ENCODE measurements around the gene TCAP. TPM values are rescaled to one million over a fixed set of nuclear protein-coding genes. Genes with fewer than 3 reads are reported as not detected.

TCAP gene
- polyA plus RNA-seq, 1 donor (not counting 4 experiments of a cell fraction or from before 2014, with no cell fraction given) = 0.20 TPM

DNA sequence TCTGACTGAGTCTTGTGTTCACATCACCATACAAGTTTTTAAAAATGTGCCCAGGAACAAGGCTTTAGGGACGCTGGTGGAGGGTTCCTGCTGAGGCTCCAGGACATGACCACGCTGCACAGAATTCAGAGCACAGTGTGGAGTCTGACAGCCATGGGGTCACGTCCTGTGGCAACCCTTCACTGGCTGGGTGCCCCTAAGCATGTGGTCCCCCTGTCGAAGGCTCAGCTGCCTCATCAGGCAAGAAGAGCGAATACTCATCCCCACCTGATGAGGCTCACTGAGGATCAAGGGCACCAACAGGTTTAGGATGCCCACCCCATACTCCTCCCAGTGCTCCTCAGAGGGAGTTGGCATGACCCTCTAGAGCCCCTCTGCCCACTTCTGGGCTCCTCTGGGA is 9.0 kb downstream of the TCAP start:
- dilution Hi-C loops (cut with MboI; ENCODE audit: extremely low pct_ligation_motif_present, low sequenced_read_pairs) = no loop called here

DNA sequence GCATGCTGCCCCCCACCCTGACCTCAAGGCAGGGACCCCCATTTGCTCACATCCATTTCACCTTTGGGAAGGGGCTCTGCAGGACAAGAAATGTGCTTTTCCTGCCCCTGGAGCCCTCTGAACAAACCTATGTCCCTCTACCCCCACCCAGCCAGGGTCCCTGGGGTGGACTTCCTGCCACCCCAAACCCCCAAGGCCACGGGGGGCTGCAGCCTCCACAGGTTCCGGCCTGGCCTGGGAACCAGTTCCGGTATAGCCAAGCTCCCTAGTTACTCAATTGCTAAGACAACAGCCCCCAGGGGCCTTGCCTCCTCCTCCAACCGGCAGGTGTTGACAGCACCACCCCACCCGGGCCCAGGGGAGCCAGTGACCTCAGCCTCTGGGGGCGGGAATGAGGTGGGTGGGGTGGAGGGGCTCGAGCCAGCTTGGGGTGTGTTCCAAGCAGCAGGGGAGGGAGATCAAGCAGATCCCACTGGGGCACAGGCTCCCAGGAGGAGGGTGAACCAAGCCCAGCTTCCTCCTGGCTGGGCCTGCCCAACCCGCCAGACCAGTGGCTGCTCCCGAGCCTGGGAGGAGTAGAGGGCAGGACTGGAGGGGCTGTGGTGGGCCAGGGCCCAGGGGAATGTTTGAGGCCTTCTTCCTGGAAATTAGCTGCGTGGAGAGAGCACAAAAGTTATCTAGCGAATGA is 9.7 kb downstream of the TCAP start:
- Histone ChIP-seq H3K27ac (ENCODE audit: control insufficient read depth, insufficient read depth, low read length) (no peak overlapping the region), H3K79me2 (ENCODE audit: control insufficient read depth, insufficient read depth, low read length) (no peaks in the 10 kb centered on the region), H3K9me1 (ENCODE audit: control insufficient read depth, extremely low read depth, insufficient read depth, low read length) (no peaks in the 10 kb centered on the region), H3K9ac (ENCODE audit: control insufficient read depth, extremely low read depth, insufficient read depth, low read length) (no peak overlapping the region), H3K9me3 (ENCODE audit: control insufficient read depth, low read depth, low read length) (no peaks in the 10 kb centered on the region), H2AFZ (ENCODE audit: control insufficient read depth, low read length) (no peak overlapping the region), H4K20me1 (ENCODE audit: control insufficient read depth, extremely low read depth, insufficient read depth, low read length) (no peaks in the 10 kb centered on the region), H3K4me1 (ENCODE audit: control insufficient read depth, extremely low read depth, insufficient read depth, low read length) (no peaks in the 10 kb centered on the region), H3K4me3 (ENCODE audit: control insufficient read depth in 2 of 3, extremely low read depth in 1 of 3, insufficient read depth in 2 of 3, low read depth in 1 of 3, low read length in 3 of 3) (no peak overlapping the region), H3K4me2 (ENCODE audit: control insufficient read depth, extremely low read depth, insufficient read depth, low read depth, low read length) (no peak overlapping the region), H3K27me3 (ENCODE audit: control insufficient read depth, extremely low read depth, insufficient read depth, low read length) (peaks cover 11% of the 10 kb centered on the region), H3K36me3 (ENCODE audit: control insufficient read depth in 2 of 2, extremely low read depth in 1 of 2, insufficient read depth in 2 of 2, low read length in 2 of 2) (no peaks in the 10 kb centered on the region)
- dilution Hi-C loops (cut with MboI; ENCODE audit: extremely low pct_ligation_motif_present, low sequenced_read_pairs) = no loop called here
- FAIRE-seq (no peak), DNase-seq (ENCODE audit: low read depth, low spot score) (no peak)
- no peak for TF ChIP-seq EZH2 (IDR thresholded peaks at IDR 0.05; ENCODE audit: low read length)
- TF ChIP-seq, protein P1, sequence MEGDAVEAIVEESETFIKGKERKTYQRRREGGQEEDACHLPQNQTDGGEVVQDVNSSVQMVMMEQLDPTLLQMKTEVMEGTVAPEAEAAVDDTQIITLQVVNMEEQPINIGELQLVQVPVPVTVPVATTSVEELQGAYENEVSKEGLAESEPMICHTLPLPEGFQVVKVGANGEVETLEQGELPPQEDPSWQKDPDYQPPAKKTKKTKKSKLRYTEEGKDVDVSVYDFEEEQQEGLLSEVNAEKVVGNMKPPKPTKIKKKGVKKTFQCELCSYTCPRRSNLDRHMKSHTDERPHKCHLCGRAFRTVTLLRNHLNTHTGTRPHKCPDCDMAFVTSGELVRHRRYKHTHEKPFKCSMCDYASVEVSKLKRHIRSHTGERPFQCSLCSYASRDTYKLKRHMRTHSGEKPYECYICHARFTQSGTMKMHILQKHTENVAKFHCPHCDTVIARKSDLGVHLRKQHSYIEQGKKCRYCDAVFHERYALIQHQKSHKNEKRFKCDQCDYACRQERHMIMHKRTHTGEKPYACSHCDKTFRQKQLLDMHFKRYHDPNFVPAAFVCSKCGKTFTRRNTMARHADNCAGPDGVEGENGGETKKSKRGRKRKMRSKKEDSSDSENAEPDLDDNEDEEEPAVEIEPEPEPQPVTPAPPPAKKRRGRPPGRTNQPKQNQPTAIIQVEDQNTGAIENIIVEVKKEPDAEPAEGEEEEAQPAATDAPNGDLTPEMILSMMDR (optimal IDR thresholded peaks at IDR 0.05 in 1 of 3, IDR thresholded peaks at IDR 0.05 in 1 of 3, conservative IDR thresholded peaks at IDR 0.05 in 1 of 3; ENCODE audit: extremely low read depth in 1 of 3, insufficient read depth in 2 of 3, low read length in 3 of 3) = no peak

More for the DNA sequence above, 9.0 kb downstream of the TCAP start:
- H3K9me3 ChIP-seq (ENCODE audit: control insufficient read depth, low read depth, low read length) = no peaks in the 10 kb centered on the region
- no peak overlapping the region for H2AFZ ChIP-seq (ENCODE audit: control insufficient read depth, low read length)
- FAIRE-seq (no peak), DNase-seq (ENCODE audit: low read depth, low spot score) (no peak)
- no peaks in the 10 kb centered on the region for H3K9me1 ChIP-seq (ENCODE audit: control insufficient read depth, extremely low read depth, insufficient read depth, low read length)
- no peaks in the 10 kb centered on the region for H3K4me1 ChIP-seq (ENCODE audit: control insufficient read depth, extremely low read depth, insufficient read depth, low read length)
- no peak overlapping the region for H3K9ac ChIP-seq (ENCODE audit: control insufficient read depth, extremely low read depth, insufficient read depth, low read length)
- TF ChIP-seq, protein P1 (optimal IDR thresholded peaks at IDR 0.05 in 1 of 3, IDR thresholded peaks at IDR 0.05 in 1 of 3, conservative IDR thresholded peaks at IDR 0.05 in 1 of 3; ENCODE audit: extremely low read depth in 1 of 3, insufficient read depth in 2 of 3, low read length in 3 of 3) = no peak
- no peak for TF ChIP-seq EZH2 (IDR thresholded peaks at IDR 0.05; ENCODE audit: low read length)
- H3K4me3 ChIP-seq (ENCODE audit: control insufficient read depth in 2 of 3, extremely low read depth in 1 of 3, insufficient read depth in 2 of 3, low read depth in 1 of 3, low read length in 3 of 3) = no peak overlapping the region
- H3K36me3 ChIP-seq (ENCODE audit: control insufficient read depth in 2 of 2, extremely low read depth in 1 of 2, insufficient read depth in 2 of 2, low read length in 2 of 2) = no peaks in the 10 kb centered on the region
- no peaks in the 10 kb centered on the region for H3K79me2 ChIP-seq (ENCODE audit: control insufficient read depth, insufficient read depth, low read length)
- no peak overlapping the region for H3K27ac ChIP-seq (ENCODE audit: control insufficient read depth, insufficient read depth, low read length)
- no peaks in the 10 kb centered on the region for H4K20me1 ChIP-seq (ENCODE audit: control insufficient read depth, extremely low read depth, insufficient read depth, low read length)
- peaks cover 16% of the 10 kb centered on the region for H3K27me3 ChIP-seq (ENCODE audit: control insufficient read depth, extremely low read depth, insufficient read depth, low read length)
- no peak overlapping the region for H3K4me2 ChIP-seq (ENCODE audit: control insufficient read depth, extremely low read depth, insufficient read depth, low read depth, low read length)

Measured in keratinocyte (primary cell).